Suprapubic skin (tissue), 2 donors: ENCODE measurements around the gene MS4A1.

Source experiments
- EP300 ChIP-seq: sonication (generic); formaldehyde crosslinking; IDR thresholded peaks from one replicate; pipeline ENCODE4 v1.6.1; 2017; ENCODE audit warnings: antibody characterized with exemption
- POLR2A ChIP-seq, 2 donors: fragments of 450-650 bp; IDR thresholded peaks; one replicate each; pipeline ENCODE4 v1.6.1; 2017; ENCODE audit warnings: antibody characterized with exemption in 2 of 2, mild to moderate bottlenecking in 2 of 2, moderate library complexity in 2 of 2

DNA sequence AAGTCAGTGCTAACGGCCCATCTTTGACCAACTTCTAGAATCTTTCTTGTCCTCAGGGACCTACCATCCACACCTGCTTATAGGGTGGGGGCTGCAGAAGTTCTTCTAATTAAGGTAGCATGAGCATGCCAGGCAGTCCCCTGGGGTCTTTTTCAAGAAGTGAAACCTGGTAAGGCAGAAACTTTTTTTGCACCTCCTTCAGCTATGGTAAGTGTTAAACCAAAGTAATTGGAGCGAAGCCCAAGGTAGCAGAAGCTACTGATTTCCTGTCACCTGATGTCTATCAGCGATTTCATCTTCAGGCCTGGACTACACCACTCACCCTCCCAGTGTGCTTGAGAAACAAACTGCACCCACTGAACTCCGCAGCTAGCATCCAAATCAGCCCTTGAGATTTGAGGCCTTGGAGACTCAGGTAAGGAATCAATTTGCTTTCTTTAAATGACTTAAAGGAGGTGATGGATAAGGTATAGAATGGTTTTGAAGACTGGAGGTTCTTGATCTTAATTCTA, at the start of gene MS4A1:
- TF ChIP-seq POLR2A (IDR thresholded peaks at IDR 0.05) (no peak), EP300 (no peak)
